Activated CD4-positive, alpha-beta T cell treated with anti-CD3 and anti-CD28 coated beads, Interleukin-2, amount 50 U/mL, for 1 hour (primary cell): ENCODE data around the gene ZNF92.
"Not testable (repeated sequence)": the region's sequence is repeated elsewhere in the genome, so short reads cannot be mapped to it uniquely, and the experiment has no call there.

ENCODE experiments used
- DNase-seq: peaks from one replicate; pipeline ENCODE4 v3.0.0-alpha.2; 2020

ZNF92 gene

GRCh38 chr7:65429642-65430343, 56.1 kb downstream of the ZNF92 start:
- DNase-seq: no peak

- DNase-seq: no peak
Observed at GRCh38 chr7:65430344-65431186, 56.9 kb downstream of the ZNF92 start.

- no peak for DNase-seq
Observed at GRCh38 chr7:65434307-65434706, 60.7 kb downstream of the ZNF92 start.

GRCh38 chr7:65436163-65436562, 62.5 kb downstream of the ZNF92 start:
- DNase-seq: no peak

GRCh38 chr7:65438598-65438997, 64.9 kb downstream of the ZNF92 start:
- DNase-seq: no peak

GRCh38 chr7:65441010-65441409, 67.4 kb downstream of the ZNF92 start:
- DNase-seq: no peak

- no peak for DNase-seq
Observed at GRCh38 chr7:65444205-65444842, 70.7 kb downstream of the ZNF92 start.

- DNase-seq: no peak
Observed at GRCh38 chr7:65444899-65445823, 71.5 kb downstream of the ZNF92 start.

GRCh38 chr7:65447041-65447440, 73.4 kb downstream of the ZNF92 start:
- not testable (repeated sequence) for DNase-seq

- DNase-seq: no peak
Observed at GRCh38 chr7:65448816-65449504, 75.3 kb downstream of the ZNF92 start.

- DNase-seq: no peak
Observed at GRCh38 chr7:65449505-65449852, 75.8 kb downstream of the ZNF92 start.
